ENCODE results near the gene NKTR. TPM values are rescaled to one million over a fixed set of nuclear protein-coding genes. Genes with fewer than 3 reads are reported as not detected.

Gene NKTR
- total and polyA plus RNA-seq, 2 experiments from 2014 or later, result 36.8 to 74.3 TPM

GRCh38 chr3:42653560-42654330 is 53.3 kb downstream of the NKTR start, which contains the start of gene ZBTB47:
Gene ZBTB47 (plus strand): TSS chr3:42653697. CDS start chr3:42658356, 4,659 bp downstream.
- Histone ChIP-seq H3K9me2 (replicated peaks; ENCODE audit: insufficient read depth) (no peaks in the 10 kb centered on the region), H3K9me3 (ENCODE audit: low read depth) (no peaks in the 10 kb centered on the region), H3K4me3 (peak within 1 kb of the TSS; percentile 96), H2AFZ (peak within 1 kb of the TSS; percentile 95), H4K20me1 (ENCODE audit: insufficient read depth, poor library complexity, severe bottlenecking) (no peaks in the 10 kb centered on the region), H3K27ac (peak within 1 kb of the TSS; percentile 92), H3K4me1 (ENCODE audit: insufficient read depth) (peaks cover 33% of the 10 kb centered on the region), H3K4me2 (peak within 1 kb of the TSS; percentile 100), H3K36me3 (replicated peaks; ENCODE audit: insufficient read depth, low read depth) (no peaks in the 10 kb centered on the region), H3K27me3 (no peaks in the 10 kb centered on the region), H3K79me2 (peaks cover 14% of the 10 kb centered on the region)
- DNase-seq (ENCODE audit: low spot score), result peak; percentile 63
- WGBS (ENCODE audit: low lambda C conversion rate, missing lambda C conversion rate), result 28% methylated on average over 7 of the region's 31 CpGs
- TF ChIP-seq CTCF (IDR thresholded peaks at IDR 0.05; ENCODE audit: poor library complexity) (no peak), EZH2 (IDR thresholded peaks at IDR 0.05; ENCODE audit: borderline replicate concordance) (no peak), EZH2phosphoT487 (IDR thresholded peaks at IDR 0.05; ENCODE audit: low read depth, severe bottlenecking, unreplicated experiment) (no peak)

- 3% methylated on average over 42 of the region's 94 CpGs for WGBS (ENCODE audit: low lambda C conversion rate, missing lambda C conversion rate)
- peak; percentile 87 for DNase-seq (ENCODE audit: low spot score)
- peak overlapping the region; percentile 92 for H3K27ac ChIP-seq
- peak overlapping the region; percentile 100 for H3K4me2 ChIP-seq
- no peaks in the 10 kb centered on the region for H4K20me1 ChIP-seq (ENCODE audit: insufficient read depth, poor library complexity, severe bottlenecking)
- H3K36me3 ChIP-seq (replicated peaks; ENCODE audit: insufficient read depth, low read depth), result no peaks in the 10 kb centered on the region
- H3K27me3 ChIP-seq, result no peaks in the 10 kb centered on the region
- no peaks in the 10 kb centered on the region for H3K9me2 ChIP-seq (replicated peaks; ENCODE audit: insufficient read depth)
- H2AFZ ChIP-seq, result peak overlapping the region; percentile 95
- peaks cover 33% of the 10 kb centered on the region for H3K4me1 ChIP-seq (ENCODE audit: insufficient read depth)
- peaks cover 14% of the 10 kb centered on the region for H3K79me2 ChIP-seq
- H3K4me3 ChIP-seq, result peak overlapping the region; percentile 96
- no peaks in the 10 kb centered on the region for H3K9me3 ChIP-seq (ENCODE audit: low read depth)
- no peak for TF ChIP-seq EZH2phosphoT487 (IDR thresholded peaks at IDR 0.05; ENCODE audit: low read depth, severe bottlenecking, unreplicated experiment)
- TF ChIP-seq CTCF (IDR thresholded peaks at IDR 0.05; ENCODE audit: poor library complexity), result peak; percentile 42
Measured at GRCh38 chr3:42654331-42655201, 54.1 kb downstream of the NKTR start.

- peaks cover 14% of the 10 kb centered on the region for H3K79me2 ChIP-seq
- H3K4me1 ChIP-seq (ENCODE audit: insufficient read depth), result peaks cover 33% of the 10 kb centered on the region
- peak overlapping the region; percentile 92 for H3K27ac ChIP-seq
- 74% methylated on average over 4 of the region's 4 CpGs for WGBS (ENCODE audit: low lambda C conversion rate, missing lambda C conversion rate)
- peak overlapping the region; percentile 97 for H3K4me2 ChIP-seq
- H3K36me3 ChIP-seq (replicated peaks; ENCODE audit: insufficient read depth, low read depth), result no peaks in the 10 kb centered on the region
- no peak for DNase-seq (ENCODE audit: low spot score)
- no peaks in the 10 kb centered on the region for H3K27me3 ChIP-seq
- H3K9me2 ChIP-seq (replicated peaks; ENCODE audit: insufficient read depth), result no peaks in the 10 kb centered on the region
- no peaks in the 10 kb centered on the region for H4K20me1 ChIP-seq (ENCODE audit: insufficient read depth, poor library complexity, severe bottlenecking)
- TF ChIP-seq EZH2 (IDR thresholded peaks at IDR 0.05; ENCODE audit: borderline replicate concordance) (no peak), EZH2phosphoT487 (IDR thresholded peaks at IDR 0.05; ENCODE audit: low read depth, severe bottlenecking, unreplicated experiment) (no peak), CTCF (IDR thresholded peaks at IDR 0.05; ENCODE audit: poor library complexity) (no peak)
- H3K4me3 ChIP-seq, result no peak overlapping the region
- H2AFZ ChIP-seq, result no peak overlapping the region
- no peaks in the 10 kb centered on the region for H3K9me3 ChIP-seq (ENCODE audit: low read depth)
Measured at GRCh38 chr3:42655331-42655888, 54.9 kb downstream of the NKTR start.
